Measurements from ENCODE around the gene C22orf15. TPM values are rescaled to one million over a fixed set of nuclear protein-coding genes. Genes with fewer than 3 reads are reported as not detected.

The C22orf15 gene
- total RNA-seq, 2 experiments from 2014 or later = 0.86 to 1.7 TPM

- BruUV-seq (replicated peaks) = no TSS peak
- ChIA-PET POLR2A (interaction anchor here (0.6 to 1.9 kb wide), 5 partner anchors 14 to 40 kb away, joined by 3 to 17 read pairs (median 4); partner anchors contain the start of gene DERL3), CTCF (ENCODE audit: unreplicated experiment) (interaction anchor here (0.9 kb wide), 1 partner anchor 32 kb away, joined by 3 read pairs; no protein-coding TSS in a partner anchor)
- intact Hi-C loops (cut with micrococcal nuclease; ENCODE audit: unreplicated experiment) = loop anchor here (5.0 kb wide), 1 partner anchor 622 kb away; the partner anchor contains the start of gene ADORA2A
- H3K79me2 ChIP-seq (ENCODE audit: insufficient read depth, low read depth, low read length) = peaks cover 28% of the 10 kb centered on the region; the same call in 1 of the 2 replicates
- H3K27ac ChIP-seq (ENCODE audit: low read depth, low read length, poor library complexity, severe bottlenecking) = peak overlapping the region; percentile 97
- H3K9me2 ChIP-seq (ENCODE audit: insufficient read depth, low read length) = no peaks in the 10 kb centered on the region
- 0 out of 2 replicates have a peak overlapping the region, but pooled peaks have one; percentile 15 for H2AFZ ChIP-seq (ENCODE audit: low read length)
- H3K4me2 ChIP-seq (ENCODE audit: low read length) = peak overlapping the region; percentile 72
- peak; percentile 29 for DNase-seq (ENCODE audit: low spot score)
- TF ChIP-seq CTCF (conservative IDR thresholded peaks at IDR 0.05; ENCODE audit: low read length) (0 out of 2 replicates have a peak, but pooled peaks have one; percentile 16), EZH2phosphoT487 (IDR thresholded peaks at IDR 0.05; ENCODE audit: borderline replicate concordance, low read depth, low read length) (no peak)
- peaks cover 77% of the 10 kb centered on the region for H3K4me1 ChIP-seq (ENCODE audit: insufficient read depth, low read length, poor library complexity, severe bottlenecking)
- H3K4me3 ChIP-seq (ENCODE audit: low read depth, low read length, poor library complexity, severe bottlenecking) = peak overlapping the region; percentile 59
- H4K20me1 ChIP-seq (ENCODE audit: insufficient read depth, low read length) = no peaks in the 10 kb centered on the region
- peaks cover 68% of the 10 kb centered on the region for H3K36me3 ChIP-seq (ENCODE audit: insufficient read depth, low read length)
- no peaks in the 10 kb centered on the region for H3K9me3 ChIP-seq (ENCODE audit: low read length)
These were observed 42.0 kb downstream of the C22orf15 start for GRCh38 chr22:23804781-23805291.

GRCh38 chr22:23806837-23807236 lies 44.0 kb downstream of the C22orf15 start:
- Histone ChIP-seq H3K79me2 (ENCODE audit: insufficient read depth, low read depth, low read length) (peaks cover 26% of the 10 kb centered on the region; the same call in 1 of the 2 replicates), H3K4me2 (ENCODE audit: low read length) (peak overlapping the region; percentile 72)

More at GRCh38 chr22:23806837-23807236, 44.0 kb downstream of the C22orf15 start:
- Histone ChIP-seq H3K4me3 (ENCODE audit: low read depth, low read length, poor library complexity, severe bottlenecking) (peak overlapping the region; percentile 7), H3K36me3 (ENCODE audit: insufficient read depth, low read length) (peaks cover 75% of the 10 kb centered on the region), H4K20me1 (ENCODE audit: insufficient read depth, low read length) (no peaks in the 10 kb centered on the region), H3K9me3 (ENCODE audit: low read length) (no peaks in the 10 kb centered on the region), H3K4me1 (ENCODE audit: insufficient read depth, low read length, poor library complexity, severe bottlenecking) (peaks cover 57% of the 10 kb centered on the region), H3K9me2 (ENCODE audit: insufficient read depth, low read length) (no peaks in the 10 kb centered on the region), H2AFZ (ENCODE audit: low read length) (no peak overlapping the region), H3K27ac (ENCODE audit: low read depth, low read length, poor library complexity, severe bottlenecking) (peak overlapping the region; percentile 97)
- peak; percentile 29 for DNase-seq (ENCODE audit: low spot score)
- no TSS peak for BruUV-seq (replicated peaks)
- intact Hi-C loops (cut with micrococcal nuclease; ENCODE audit: unreplicated experiment) = no loop called here
- ChIA-PET POLR2A (interaction anchor here (0.7 to 1.1 kb wide), 3 partner anchors 8 to 394 kb away, joined by 3 to 6 read pairs (median 3); no protein-coding TSS in a partner anchor), CTCF (ENCODE audit: unreplicated experiment) (no interaction called here)
- no peak for TF ChIP-seq EZH2phosphoT487 (IDR thresholded peaks at IDR 0.05; ENCODE audit: borderline replicate concordance, low read depth, low read length)
- no peak for TF ChIP-seq CTCF (conservative IDR thresholded peaks at IDR 0.05; ENCODE audit: low read length)
